ENCODE data around the gene FAM193A. TPM values are rescaled to one million over a fixed set of nuclear protein-coding genes. Genes with fewer than 3 reads are reported as not detected.

The FAM193A gene
- total RNA-seq, 1 donor from 2014 or later = 30.9 TPM

- intact Hi-C loops (cut with DNase I) = no loop called here
- TF ChIP-seq CTCF (IDR thresholded peaks at IDR 0.05) = no peak
- Histone ChIP-seq H3K4me1 (no peaks in the 10 kb centered on the region), H3K9me3 (no peaks in the 10 kb centered on the region), H3K27me3 (no peaks in the 10 kb centered on the region), H3K36me3 (peaks cover 46 to 51% of the 10 kb centered on the region in 2 donors), H3K4me3 (no peak overlapping the region), H3K27ac (peak overlapping the region; percentile 35 to 59)
- no peak for DNase-seq (ENCODE audit: low spot score in 2 of 2)
These were observed 205.8 kb downstream of the FAM193A start for GRCh38 chr4:2742081-2742822.

GRCh38 chr4:2742823-2743517 lies 206.5 kb downstream of the FAM193A start:
- H3K4me1 ChIP-seq = no peaks in the 10 kb centered on the region

GRCh38 chr4:2743518-2744445 lies 207.3 kb downstream of the FAM193A start:
- Histone ChIP-seq H3K9me3 (no peaks in the 10 kb centered on the region), H3K4me1 (no peaks in the 10 kb centered on the region), H3K27me3 (no peaks in the 10 kb centered on the region), H3K36me3 (peaks cover 50 to 58% of the 10 kb centered on the region in 2 donors), H3K27ac (no peak overlapping the region), H3K4me3 (no peak overlapping the region)
- intact Hi-C loops (cut with DNase I) = no loop called here
- DNase-seq (ENCODE audit: low spot score in 2 of 2) = no peak
- TF ChIP-seq CTCF (IDR thresholded peaks at IDR 0.05) = no peak

More at GRCh38 chr4:2742823-2743517, 206.5 kb downstream of the FAM193A start:
- intact Hi-C loops (cut with DNase I) = no loop called here
- H3K27me3 ChIP-seq = no peaks in the 10 kb centered on the region
- peak overlapping the region in 1 of 2 donors; percentile 14 for H3K27ac ChIP-seq
- H3K4me3 ChIP-seq = no peak overlapping the region
- peaks cover 50 to 58% of the 10 kb centered on the region in 2 donors for H3K36me3 ChIP-seq
- no peak for DNase-seq (ENCODE audit: low spot score in 2 of 2)
- no peak for TF ChIP-seq CTCF (IDR thresholded peaks at IDR 0.05)
- H3K9me3 ChIP-seq = no peaks in the 10 kb centered on the region

- intact Hi-C loops (cut with DNase I) = no loop called here
- H3K36me3 ChIP-seq = peaks cover 50 to 58% of the 10 kb centered on the region in 2 donors
- no peaks in the 10 kb centered on the region for H3K4me1 ChIP-seq
- no peak for DNase-seq (ENCODE audit: low spot score in 2 of 2)
- no peak for TF ChIP-seq CTCF (IDR thresholded peaks at IDR 0.05)
- H3K9me3 ChIP-seq = no peaks in the 10 kb centered on the region
- peak overlapping the region in 1 of 2 donors; percentile 54 for H3K27ac ChIP-seq
- no peak overlapping the region for H3K4me3 ChIP-seq
- H3K27me3 ChIP-seq = no peaks in the 10 kb centered on the region
These were observed 208.3 kb downstream of the FAM193A start for GRCh38 chr4:2744576-2745270.

GRCh38 chr4:2745516-2745915 lies 209.1 kb downstream of the FAM193A start:
- no peaks in the 10 kb centered on the region for H3K4me1 ChIP-seq
- H3K36me3 ChIP-seq = peaks cover 50 to 58% of the 10 kb centered on the region in 2 donors
- no peaks in the 10 kb centered on the region for H3K9me3 ChIP-seq
- H3K27me3 ChIP-seq = no peaks in the 10 kb centered on the region
- no peak for TF ChIP-seq CTCF (IDR thresholded peaks at IDR 0.05)
- H3K27ac ChIP-seq = peak overlapping the region; percentile 54 to 55
- DNase-seq (ENCODE audit: low spot score in 2 of 2) = no peak
- no peak overlapping the region for H3K4me3 ChIP-seq
- intact Hi-C loops (cut with DNase I) = no loop called here
